H1 (cell line): ENCODE measurements around the gene CRKL. TPM values are rescaled to one million over a fixed set of nuclear protein-coding genes. Genes with fewer than 3 reads are reported as not detected.

Source experiments
- BCL11A ChIP-seq, 2 experiments: IDR thresholded peaks; one replicate each; pipeline ENCODE4 v1.6.1; 2011; ENCODE audit warnings: low read depth in 2 of 2, low read length in 2 of 2, mild to moderate bottlenecking in 2 of 2
- CREB1 ChIP-seq: IDR thresholded peaks from 2 replicates; pipeline ENCODE4 v1.6.1; 2012; ENCODE audit warnings: inconsistent platforms
- JUN ChIP-seq: IDR thresholded peaks from 2 replicates; pipeline ENCODE4 v1.6.1; 2011; ENCODE audit warnings: low read depth, mild to moderate bottlenecking, improper control_type of control experiment, low read length
- KDM5A ChIP-seq: fragments of 200-600 bp; IDR thresholded peaks from 2 replicates; pipeline ENCODE4 v1.7.1; 2012; ENCODE audit warnings: mild to moderate bottlenecking, low read length, inconsistent platforms, mixed read lengths
- POLR2AphosphoS5 ChIP-seq: IDR thresholded peaks from 2 replicates; pipeline ENCODE4 v1.6.1; 2011; ENCODE audit warnings: low read depth, low read length
- RAD21 ChIP-seq, 2 experiments: IDR thresholded peaks in 1 of 2; conservative IDR thresholded peaks in 1 of 2; 2 replicates each; pipeline ENCODE4 v1.6.1; 2011; ENCODE audit warnings: low read depth in 2 of 2, low read length in 2 of 2, improper control_type of control experiment in 1 of 2, inconsistent platforms in 1 of 2, mild to moderate bottlenecking in 1 of 2, moderate library complexity in 1 of 2
- RBBP5 ChIP-seq: IDR thresholded peaks from 2 replicates; pipeline ENCODE4 v1.7.1; 2012; ENCODE audit warnings: low read depth, mild to moderate bottlenecking, inconsistent platforms, low read length, moderate library complexity, borderline replicate concordance
- SP1 ChIP-seq: IDR thresholded peaks from 2 replicates; pipeline ENCODE4 v1.6.1; 2011; ENCODE audit warnings: low read depth, low read length
- TCF12 ChIP-seq: IDR thresholded peaks from 2 replicates; pipeline ENCODE4 v1.6.1; 2011; ENCODE audit warnings: low read depth, mild to moderate bottlenecking, low read length
- polyA plus RNA-seq, 7 experiments: library from polyadenylated mRNA; depleted of rRNA in 3 of 7; stranded (reverse) in 5 of 7; unstranded in 2 of 7; fragments of >200 nt in 5 of 7; fragments of 200-250 nt in 2 of 7; gene quantifications; 1 replicate in 5 of 7; 2 replicates in 1 of 7; 4 replicates in 1 of 7; pipeline versions ENCODE4 v1.2.1 to v1.2.3, GENCODE V29; 2011 to 2013; ENCODE audit warnings: missing spikeins in 2 of 7, mixed read lengths in 2 of 7
- total RNA-seq: library from RNA; stranded (reverse); fragmentation: NEBNext Ultra II Directional; extraction: Animal tissue kit (Norgen Biotek cat#: 25700); gene quantifications from 2 replicates; pipeline ENCODE4 v1.2.1, GENCODE V29; 2021
- TF ChIP-seq, protein P1 (sequence below): IDR thresholded peaks from 2 replicates; pipeline ENCODE4 v1.6.1; 2011; ENCODE audit warnings: low read length, improper control_type of control experiment
- TF ChIP-seq, protein P2 (sequence below): IDR thresholded peaks from 2 replicates; pipeline ENCODE4 v1.6.1; 2011; ENCODE audit warnings: low read depth, mild to moderate bottlenecking, low read length; ENCODE audit not compliant: insufficient read depth
- TF ChIP-seq, protein P3 (sequence below): IDR thresholded peaks from 2 replicates; pipeline ENCODE4 v1.6.1; 2012; ENCODE audit warnings: inconsistent platforms
- TF ChIP-seq, protein P4 (sequence below): IDR thresholded peaks from 2 replicates; pipeline ENCODE4 v1.6.1; 2012; ENCODE audit warnings: inconsistent platforms

CRKL gene
- total and polyA plus RNA-seq, 2 of the 8 experiments (the other 6 are each of a cell fraction or from before 2014, with no cell fraction given): 34.5 to 94.5 TPM

DNA sequence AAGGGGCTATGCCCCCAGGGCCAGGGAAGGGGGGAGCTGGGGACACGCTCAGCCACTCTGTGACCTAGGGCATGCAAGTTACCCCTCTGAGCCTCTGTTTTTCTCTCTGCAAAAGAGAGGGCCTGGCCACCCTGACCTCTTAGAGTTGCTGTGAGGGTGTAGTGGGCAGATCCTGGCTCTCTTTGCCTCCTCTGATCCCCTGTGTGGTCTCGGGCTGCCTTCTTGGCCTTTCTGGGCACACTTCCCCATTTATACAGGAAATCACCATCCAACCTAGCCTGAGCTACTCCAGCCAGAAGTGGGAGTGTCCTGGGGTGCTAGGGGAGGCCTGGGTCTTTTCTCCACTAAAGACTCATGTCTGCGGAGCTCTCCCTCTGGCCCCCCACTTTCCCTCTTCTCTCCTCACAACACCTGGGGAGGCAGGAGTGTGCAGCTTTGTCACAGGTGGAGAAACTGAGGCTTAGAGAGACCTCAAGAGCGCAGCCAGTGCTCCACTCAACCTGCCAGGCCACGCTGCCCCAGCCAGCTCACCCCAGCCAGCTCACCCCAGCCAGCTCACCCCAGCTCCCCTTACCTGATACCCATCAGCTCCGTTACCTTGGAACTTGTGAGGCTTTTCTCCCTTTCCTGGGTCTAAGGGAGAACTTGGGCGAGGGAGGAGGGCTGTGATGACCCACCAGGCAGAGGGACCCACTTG is 51.2 kb downstream of the CRKL start (continued):
- TF ChIP-seq, protein P1, sequence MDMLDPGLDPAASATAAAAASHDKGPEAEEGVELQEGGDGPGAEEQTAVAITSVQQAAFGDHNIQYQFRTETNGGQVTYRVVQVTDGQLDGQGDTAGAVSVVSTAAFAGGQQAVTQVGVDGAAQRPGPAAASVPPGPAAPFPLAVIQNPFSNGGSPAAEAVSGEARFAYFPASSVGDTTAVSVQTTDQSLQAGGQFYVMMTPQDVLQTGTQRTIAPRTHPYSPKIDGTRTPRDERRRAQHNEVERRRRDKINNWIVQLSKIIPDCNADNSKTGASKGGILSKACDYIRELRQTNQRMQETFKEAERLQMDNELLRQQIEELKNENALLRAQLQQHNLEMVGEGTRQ: no peak
- TF ChIP-seq, protein P2, sequence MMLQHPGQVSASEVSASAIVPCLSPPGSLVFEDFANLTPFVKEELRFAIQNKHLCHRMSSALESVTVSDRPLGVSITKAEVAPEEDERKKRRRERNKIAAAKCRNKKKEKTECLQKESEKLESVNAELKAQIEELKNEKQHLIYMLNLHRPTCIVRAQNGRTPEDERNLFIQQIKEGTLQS: no peak
- TF ChIP-seq SP1 (no peak), JUN (no peak), RBBP5 (no peak), RAD21 (IDR thresholded peaks at IDR 0.05 in 1 of 2, conservative IDR thresholded peaks at IDR 0.05 in 1 of 2; ENCODE audit: low read depth in 2 of 2, low read length in 2 of 2) (no peak), POLR2AphosphoS5 (no peak), BCL11A (IDR thresholded peaks at IDR 0.05; ENCODE audit: low read depth in 2 of 2, low read length in 2 of 2) (no peak), TCF12 (no peak), KDM5A (no peak), CREB1 (no peak)
- TF ChIP-seq, protein P3, sequence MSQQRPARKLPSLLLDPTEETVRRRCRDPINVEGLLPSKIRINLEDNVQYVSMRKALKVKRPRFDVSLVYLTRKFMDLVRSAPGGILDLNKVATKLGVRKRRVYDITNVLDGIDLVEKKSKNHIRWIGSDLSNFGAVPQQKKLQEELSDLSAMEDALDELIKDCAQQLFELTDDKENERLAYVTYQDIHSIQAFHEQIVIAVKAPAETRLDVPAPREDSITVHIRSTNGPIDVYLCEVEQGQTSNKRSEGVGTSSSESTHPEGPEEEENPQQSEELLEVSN: no peak
- TF ChIP-seq, protein P4, sequence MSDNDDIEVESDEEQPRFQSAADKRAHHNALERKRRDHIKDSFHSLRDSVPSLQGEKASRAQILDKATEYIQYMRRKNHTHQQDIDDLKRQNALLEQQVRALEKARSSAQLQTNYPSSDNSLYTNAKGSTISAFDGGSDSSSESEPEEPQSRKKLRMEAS: no peak
